ENCODE data around the gene PDZRN3. TPM values are rescaled to one million over a fixed set of nuclear protein-coding genes. Genes with fewer than 3 reads are reported as not detected.

The PDZRN3 gene
- total and polyA plus RNA-seq, 2 donors (not counting 3 experiments of a cell fraction or from before 2014, with no cell fraction given), result not detected

DNA sequence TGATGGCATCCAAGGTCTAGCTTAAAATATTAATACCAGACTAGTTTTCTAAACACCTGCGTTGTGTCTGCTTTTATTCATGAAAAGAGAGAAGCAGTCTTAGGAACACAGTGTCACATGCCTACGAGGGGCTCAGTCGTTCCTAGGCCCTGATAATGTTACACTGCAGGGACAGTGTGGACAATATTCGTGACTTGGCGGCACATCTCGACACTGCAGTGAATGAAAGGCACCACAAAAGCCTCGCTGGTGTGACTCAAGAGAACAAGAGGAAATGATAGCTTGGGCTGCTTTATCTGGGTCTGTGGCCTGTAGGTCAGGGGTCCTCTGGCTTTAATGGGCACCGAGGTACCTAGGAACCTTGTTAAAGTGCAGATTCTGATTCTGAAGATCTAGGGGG lies 226.7 kb downstream of the PDZRN3 start:
- intact Hi-C loops (cut with micrococcal nuclease), result no loop called here
- H3K9me1 ChIP-seq (replicated peaks; ENCODE audit: control insufficient read depth, extremely low read depth, insufficient read depth, low read length), result no peaks in the 10 kb centered on the region
- no peaks in the 10 kb centered on the region for H3K36me3 ChIP-seq (ENCODE audit: control insufficient read depth in 2 of 2, extremely low read depth in 1 of 2, insufficient read depth in 2 of 2, low read length in 2 of 2)
- no peak overlapping the region for H3K4me2 ChIP-seq (ENCODE audit: insufficient read depth, low read length)
- no peaks in the 10 kb centered on the region for H3K79me2 ChIP-seq (ENCODE audit: control insufficient read depth, insufficient read depth, low read length)
- H3K9ac ChIP-seq (replicated peaks; ENCODE audit: extremely low read depth, insufficient read depth, low read length), result no peak overlapping the region
- no peak for DNase-seq (ENCODE audit: low read depth, low spot score)
- no peaks in the 10 kb centered on the region for H3K9me3 ChIP-seq (replicated peaks; ENCODE audit: control insufficient read depth, insufficient read depth, low read length)
- H3K4me1 ChIP-seq (ENCODE audit: control insufficient read depth, extremely low read depth, insufficient read depth, low read length), result no peaks in the 10 kb centered on the region
- H4K20me1 ChIP-seq (replicated peaks; ENCODE audit: control insufficient read depth, extremely low read depth, insufficient read depth, low read length), result no peaks in the 10 kb centered on the region
- H3K27me3 ChIP-seq (ENCODE audit: control insufficient read depth in 2 of 2, insufficient read depth in 2 of 2, low read length in 2 of 2), result no peaks in the 10 kb centered on the region
- no peak overlapping the region for H3K27ac ChIP-seq (ENCODE audit: insufficient read depth, low read depth, low read length)
- no TSS peak for BruUV-seq (replicated peaks)
- ChIA-PET CTCF (no interaction called here), POLR2A (no interaction called here)
- no peak overlapping the region for H3K4me3 ChIP-seq (replicated peaks in 1 of 3; ENCODE audit: insufficient read depth in 1 of 3, low read depth in 1 of 3, low read length in 3 of 3)
- H2AFZ ChIP-seq (ENCODE audit: low read depth, low read length), result no peak overlapping the region
- TF ChIP-seq POLR2A (IDR thresholded peaks at IDR 0.05; ENCODE audit: low read depth, low read length) (no peak), GATA2 (IDR thresholded peaks at IDR 0.05; ENCODE audit: insufficient read depth, insufficient read length, low read depth, low read length) (no peak), POLR2AphosphoS5 (IDR thresholded peaks at IDR 0.05; ENCODE audit: insufficient read depth, low read depth, low read length) (no peak), JUN (IDR thresholded peaks at IDR 0.05; ENCODE audit: borderline replicate concordance, insufficient read depth, insufficient read length, low read depth) (no peak), EZH2 (IDR thresholded peaks at IDR 0.05; ENCODE audit: borderline replicate concordance, low read depth, low read length, severe bottlenecking) (no peak), MYC (IDR thresholded peaks at IDR 0.05; ENCODE audit: low read depth, low read length) (no peak), FOS (IDR thresholded peaks at IDR 0.05; ENCODE audit: borderline replicate concordance, insufficient read depth, low read length) (no peak), CTCF (IDR thresholded peaks at IDR 0.05; ENCODE audit: extremely low read depth in 1 of 2, insufficient read depth in 1 of 2, low read depth in 1 of 2, low read length in 2 of 2) (no peak)
- TF ChIP-seq, protein P1, sequence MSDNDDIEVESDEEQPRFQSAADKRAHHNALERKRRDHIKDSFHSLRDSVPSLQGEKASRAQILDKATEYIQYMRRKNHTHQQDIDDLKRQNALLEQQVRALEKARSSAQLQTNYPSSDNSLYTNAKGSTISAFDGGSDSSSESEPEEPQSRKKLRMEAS (IDR thresholded peaks at IDR 0.05; ENCODE audit: insufficient read depth, insufficient read length), result no peak
- dilution Hi-C loops (cut with MboI; ENCODE audit: extremely low pct_ligation_motif_present, low sequenced_read_pairs), result no loop called here
- no peak for FAIRE-seq
